ENCODE results near the gene OCA2. TPM values are rescaled to one million over a fixed set of nuclear protein-coding genes. Genes with fewer than 3 reads are reported as not detected.

OCA2 gene
- total and polyA plus RNA-seq, 2 of the 8 experiments (the other 6 are each of a cell fraction or from before 2014, with no cell fraction given) = 0.20 TPM

DNA sequence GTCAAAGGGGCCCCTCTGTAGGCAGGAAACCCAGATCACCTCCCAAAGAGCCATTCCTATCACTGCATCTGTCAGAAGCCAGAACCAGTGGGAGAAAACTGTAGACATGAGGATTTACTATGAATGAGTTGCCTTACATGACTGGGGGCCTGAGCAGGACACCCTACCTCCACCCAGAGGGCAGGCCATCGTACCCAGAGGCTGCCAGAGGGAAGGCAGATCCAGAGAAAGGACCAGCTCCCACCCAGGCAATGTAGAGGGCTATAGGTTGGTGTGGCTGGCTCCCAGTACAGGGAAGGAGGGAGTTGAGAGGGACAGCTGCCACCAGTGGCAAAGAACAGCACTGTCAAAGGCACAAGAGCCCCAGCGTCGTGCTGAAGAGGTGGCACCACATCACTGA, 233.2 kb downstream of the OCA2 start:
- Histone ChIP-seq H2AK5ac (ENCODE audit: low read depth, low read length) (no peak overlapping the region), H3K18ac (ENCODE audit: extremely low read depth, low read length) (no peak overlapping the region), H3K14ac (ENCODE audit: insufficient read length) (no peak overlapping the region), H3K56ac (replicated peaks; ENCODE audit: insufficient read length, low read depth, low read length) (no peak overlapping the region), H4K5ac (ENCODE audit: insufficient read length, low read depth, low read length) (no peak overlapping the region), H4K20me1 (replicated peaks in 1 of 2; ENCODE audit: control insufficient read depth in 1 of 2, insufficient read depth in 2 of 2, low read length in 2 of 2) (no peaks in the 10 kb centered on the region), H2BK120ac (replicated peaks; ENCODE audit: low read depth, low read length) (no peak overlapping the region), H3K9ac (replicated peaks in 1 of 4; ENCODE audit: extremely low read depth in 1 of 4, low read depth in 3 of 4, low read length in 3 of 4) (no peak overlapping the region), H3K27me3 (replicated peaks in 1 of 4; ENCODE audit: control insufficient read depth in 3 of 4, extremely low read depth in 1 of 4, insufficient read depth in 3 of 4, low read length in 3 of 4) (no peaks in the 10 kb centered on the region), H3K23ac (ENCODE audit: insufficient read length) (no peak overlapping the region), H3K79me2 (ENCODE audit: control insufficient read depth in 1 of 2, insufficient read depth in 2 of 2, low read length in 2 of 2) (no peaks in the 10 kb centered on the region), H2BK5ac (ENCODE audit: low read depth, low read length) (no peak overlapping the region), H2BK15ac (ENCODE audit: low read length) (no peak overlapping the region), H4K8ac (ENCODE audit: extremely low read depth, insufficient read depth, low read length) (no peak overlapping the region), H3K4me1 (replicated peaks in 1 of 4; ENCODE audit: control insufficient read depth in 3 of 4, insufficient read depth in 4 of 4, low read length in 3 of 4) (no peaks in the 10 kb centered on the region), H3K4me2 (ENCODE audit: insufficient read depth in 1 of 2, low read depth in 2 of 2, low read length in 2 of 2) (no peak overlapping the region), H4K91ac (replicated peaks; ENCODE audit: insufficient read length, low read length) (no peak overlapping the region), H3K4ac (replicated peaks; ENCODE audit: insufficient read length, low read depth, low read length) (no peak overlapping the region), H3K4me3 (ENCODE audit: extremely low read depth in 1 of 4, insufficient read depth in 2 of 4, low read depth in 3 of 4, low read length in 4 of 4) (no peak overlapping the region), H3K23me2 (ENCODE audit: low read depth, low read length) (no peaks in the 10 kb centered on the region), H2AFZ (ENCODE audit: low read length) (no peak overlapping the region), H3K27ac (ENCODE audit: low read depth, low read length) (no peak overlapping the region), H3K9me3 (ENCODE audit: insufficient read depth in 2 of 2, low read depth in 1 of 2, low read length in 1 of 2) (peaks cover 7% of the 10 kb centered on the region in 2 experiments; a peak in 2 of 4 replicates), H3K79me1 (ENCODE audit: low read depth, low read length) (no peaks in the 10 kb centered on the region; the same call in 1 of the 2 replicates), H3K36me3 (ENCODE audit: control insufficient read depth in 2 of 4, insufficient read depth in 4 of 4, low read length in 3 of 4) (no peaks in the 10 kb centered on the region), H2BK12ac (ENCODE audit: low read depth, low read length) (no peak overlapping the region), H2BK20ac (ENCODE audit: low read length) (no peak overlapping the region)
- no peak for FAIRE-seq
- peak in 1 of 2 experiments; percentile 30 for DNase-seq (ENCODE audit: low read depth in 1 of 2, low spot score in 2 of 2)
- ChIA-PET CTCF (ENCODE audit: partially characterized antibody) (no interaction called here), POLR2A (ENCODE audit: partially characterized antibody) (no interaction called here)
- 89% methylated on average over 3 of the region's 3 CpGs; no CpG with 5 or more reads in 1 of the 2 experiments for WGBS, 2 experiments (ENCODE audit: extremely low coverage in 1 of 2, insufficient coverage in 1 of 2, insufficient read length in 1 of 2, insufficient replicate concordance in 2 of 2, low coverage in 1 of 2, low lambda C conversion rate in 2 of 2, missing lambda C conversion rate in 1 of 2)
- TF ChIP-seq, protein P1, sequence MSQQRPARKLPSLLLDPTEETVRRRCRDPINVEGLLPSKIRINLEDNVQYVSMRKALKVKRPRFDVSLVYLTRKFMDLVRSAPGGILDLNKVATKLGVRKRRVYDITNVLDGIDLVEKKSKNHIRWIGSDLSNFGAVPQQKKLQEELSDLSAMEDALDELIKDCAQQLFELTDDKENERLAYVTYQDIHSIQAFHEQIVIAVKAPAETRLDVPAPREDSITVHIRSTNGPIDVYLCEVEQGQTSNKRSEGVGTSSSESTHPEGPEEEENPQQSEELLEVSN (IDR thresholded peaks at IDR 0.05) = no peak
- no peak for TF ChIP-seq SP4 (IDR thresholded peaks at IDR 0.05; ENCODE audit: low read length)
- TF ChIP-seq SP2 (IDR thresholded peaks at IDR 0.05; ENCODE audit: low read length) = no peak
- no peak for TF ChIP-seq TEAD4 (IDR thresholded peaks at IDR 0.05; ENCODE audit: low read depth, low read length)
- TF ChIP-seq, protein P2, sequence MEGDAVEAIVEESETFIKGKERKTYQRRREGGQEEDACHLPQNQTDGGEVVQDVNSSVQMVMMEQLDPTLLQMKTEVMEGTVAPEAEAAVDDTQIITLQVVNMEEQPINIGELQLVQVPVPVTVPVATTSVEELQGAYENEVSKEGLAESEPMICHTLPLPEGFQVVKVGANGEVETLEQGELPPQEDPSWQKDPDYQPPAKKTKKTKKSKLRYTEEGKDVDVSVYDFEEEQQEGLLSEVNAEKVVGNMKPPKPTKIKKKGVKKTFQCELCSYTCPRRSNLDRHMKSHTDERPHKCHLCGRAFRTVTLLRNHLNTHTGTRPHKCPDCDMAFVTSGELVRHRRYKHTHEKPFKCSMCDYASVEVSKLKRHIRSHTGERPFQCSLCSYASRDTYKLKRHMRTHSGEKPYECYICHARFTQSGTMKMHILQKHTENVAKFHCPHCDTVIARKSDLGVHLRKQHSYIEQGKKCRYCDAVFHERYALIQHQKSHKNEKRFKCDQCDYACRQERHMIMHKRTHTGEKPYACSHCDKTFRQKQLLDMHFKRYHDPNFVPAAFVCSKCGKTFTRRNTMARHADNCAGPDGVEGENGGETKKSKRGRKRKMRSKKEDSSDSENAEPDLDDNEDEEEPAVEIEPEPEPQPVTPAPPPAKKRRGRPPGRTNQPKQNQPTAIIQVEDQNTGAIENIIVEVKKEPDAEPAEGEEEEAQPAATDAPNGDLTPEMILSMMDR (IDR thresholded peaks at IDR 0.05; ENCODE audit: control extremely low read depth in 1 of 3, insufficient read depth in 1 of 3, low read depth in 1 of 3, low read length in 3 of 3) = no peak
- no peak for TF ChIP-seq POLR2A (IDR thresholded peaks at IDR 0.05; ENCODE audit: control extremely low read depth in 1 of 2, low read depth in 2 of 2, low read length in 2 of 2)
- no peak for TF ChIP-seq YY1 (IDR thresholded peaks at IDR 0.05; ENCODE audit: low read depth, low read length)
- TF ChIP-seq CBX8 (IDR thresholded peaks at IDR 0.05; ENCODE audit: borderline replicate concordance, low read depth, low read length) = no peak
- no peak for TF ChIP-seq CTBP2 (IDR thresholded peaks at IDR 0.05; ENCODE audit: borderline replicate concordance, insufficient read depth, insufficient read length, low read length)
- no peak for TF ChIP-seq KDM5A (IDR thresholded peaks at IDR 0.05; ENCODE audit: low read length)
- no peak for TF ChIP-seq CREB1 (IDR thresholded peaks at IDR 0.05)
- TF ChIP-seq GABPA (IDR thresholded peaks at IDR 0.05; ENCODE audit: borderline replicate concordance, insufficient read depth, low read length) = no peak
- TF ChIP-seq SUZ12 (IDR thresholded peaks at IDR 0.05; ENCODE audit: low read length) = no peak

Measured in H1 (cell line).